PC-3 (cell line): ENCODE results near the gene SEC61G.

Source experiments
- EZH2 ChIP-seq: fragments of 300-600 bp; sonication (generic); IDR thresholded peaks from one replicate; pipeline ENCODE4 v1.6.1; 2017; ENCODE audit warnings: antibody characterized with exemption, mild to moderate bottlenecking, low read length; ENCODE audit not compliant: unreplicated experiment
- TF ChIP-seq, protein P1 (sequence below): fragments of 300-600 bp; sonication (generic); conservative IDR thresholded peaks from 2 replicates; pipeline ENCODE4 v1.5.1; 2017; ENCODE audit warnings: antibody characterized with exemption, low read depth, mild to moderate bottlenecking, low read length

DNA sequence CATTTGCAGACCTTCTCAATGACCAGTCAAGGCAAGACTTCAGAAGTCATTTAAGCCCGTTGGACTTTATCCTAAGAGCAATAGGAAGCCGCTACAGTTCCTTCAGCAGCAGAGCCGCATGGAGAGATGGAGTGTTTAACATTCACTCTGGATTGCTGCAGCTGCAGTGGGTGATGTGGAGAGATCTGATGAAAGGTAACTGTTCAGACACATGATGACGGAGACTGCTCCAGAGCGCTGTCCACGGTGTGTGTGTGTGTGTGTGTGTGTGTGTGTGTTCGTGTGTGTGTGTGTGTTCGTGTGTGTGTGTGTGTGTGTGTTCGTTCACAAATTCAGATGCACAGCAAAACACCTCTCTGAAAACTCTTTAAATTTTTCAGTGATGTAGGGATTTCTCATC lies 37.0 kb downstream of the SEC61G start:
- TF ChIP-seq, protein P1, sequence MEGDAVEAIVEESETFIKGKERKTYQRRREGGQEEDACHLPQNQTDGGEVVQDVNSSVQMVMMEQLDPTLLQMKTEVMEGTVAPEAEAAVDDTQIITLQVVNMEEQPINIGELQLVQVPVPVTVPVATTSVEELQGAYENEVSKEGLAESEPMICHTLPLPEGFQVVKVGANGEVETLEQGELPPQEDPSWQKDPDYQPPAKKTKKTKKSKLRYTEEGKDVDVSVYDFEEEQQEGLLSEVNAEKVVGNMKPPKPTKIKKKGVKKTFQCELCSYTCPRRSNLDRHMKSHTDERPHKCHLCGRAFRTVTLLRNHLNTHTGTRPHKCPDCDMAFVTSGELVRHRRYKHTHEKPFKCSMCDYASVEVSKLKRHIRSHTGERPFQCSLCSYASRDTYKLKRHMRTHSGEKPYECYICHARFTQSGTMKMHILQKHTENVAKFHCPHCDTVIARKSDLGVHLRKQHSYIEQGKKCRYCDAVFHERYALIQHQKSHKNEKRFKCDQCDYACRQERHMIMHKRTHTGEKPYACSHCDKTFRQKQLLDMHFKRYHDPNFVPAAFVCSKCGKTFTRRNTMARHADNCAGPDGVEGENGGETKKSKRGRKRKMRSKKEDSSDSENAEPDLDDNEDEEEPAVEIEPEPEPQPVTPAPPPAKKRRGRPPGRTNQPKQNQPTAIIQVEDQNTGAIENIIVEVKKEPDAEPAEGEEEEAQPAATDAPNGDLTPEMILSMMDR, result no peak
- no peak for TF ChIP-seq EZH2
